ENCODE results near the gene ZNF823. TPM values are rescaled to one million over a fixed set of nuclear protein-coding genes. Genes with fewer than 3 reads are reported as not detected.
"Not testable (repeated sequence)": the region's sequence is repeated elsewhere in the genome, so short reads cannot be mapped to it uniquely, and the experiment has no call there.

Gene ZNF823
- total RNA-seq, 4 donors from 2014 or later: 6.7 to 11.4 (median 8.7) TPM

DNA sequence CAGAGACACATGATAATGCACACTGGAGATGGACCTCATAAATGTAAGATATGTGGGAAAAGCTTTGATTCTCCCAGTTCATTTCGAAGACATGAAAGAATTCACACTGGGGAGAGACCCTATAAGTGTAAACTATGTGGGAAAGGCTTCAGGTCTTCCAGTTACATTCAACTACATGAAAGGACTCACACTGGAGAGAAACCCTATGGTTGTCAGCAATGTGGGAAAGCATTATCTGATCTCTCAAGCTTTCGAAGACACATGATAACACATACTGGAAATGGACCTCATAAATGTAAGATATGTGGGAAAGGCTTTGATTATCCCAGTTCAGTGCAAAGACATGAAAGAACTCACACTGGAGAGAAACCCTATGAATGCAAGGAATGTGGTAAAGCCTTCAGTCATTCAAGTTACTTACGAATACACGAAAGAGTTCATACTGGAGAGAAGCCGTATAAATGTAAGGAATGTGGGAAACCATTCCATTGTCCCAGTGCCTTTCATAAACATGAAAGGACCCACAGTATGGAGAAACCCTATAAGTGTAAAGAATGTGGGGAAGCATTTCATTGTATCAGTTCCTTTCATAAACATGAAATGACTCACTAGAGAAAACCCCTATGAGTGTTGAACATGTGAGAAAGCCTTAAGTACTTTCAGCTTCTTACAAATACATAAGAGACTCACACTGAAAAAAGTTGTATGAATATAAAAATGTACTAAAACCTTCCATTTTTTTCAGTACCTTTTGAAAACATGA lies 42.7 kb upstream of the ZNF823 start:
- H3K36me3 ChIP-seq: peaks cover 26 to 76% of the 10 kb centered on the region in 2 donors
- TF ChIP-seq EP300 (IDR thresholded peaks at IDR 0.05) (no peak), POLR2A (IDR thresholded peaks at IDR 0.05) (no peak), POLR2AphosphoS5 (IDR thresholded peaks at IDR 0.05) (no peak)
- TF ChIP-seq, protein P1, sequence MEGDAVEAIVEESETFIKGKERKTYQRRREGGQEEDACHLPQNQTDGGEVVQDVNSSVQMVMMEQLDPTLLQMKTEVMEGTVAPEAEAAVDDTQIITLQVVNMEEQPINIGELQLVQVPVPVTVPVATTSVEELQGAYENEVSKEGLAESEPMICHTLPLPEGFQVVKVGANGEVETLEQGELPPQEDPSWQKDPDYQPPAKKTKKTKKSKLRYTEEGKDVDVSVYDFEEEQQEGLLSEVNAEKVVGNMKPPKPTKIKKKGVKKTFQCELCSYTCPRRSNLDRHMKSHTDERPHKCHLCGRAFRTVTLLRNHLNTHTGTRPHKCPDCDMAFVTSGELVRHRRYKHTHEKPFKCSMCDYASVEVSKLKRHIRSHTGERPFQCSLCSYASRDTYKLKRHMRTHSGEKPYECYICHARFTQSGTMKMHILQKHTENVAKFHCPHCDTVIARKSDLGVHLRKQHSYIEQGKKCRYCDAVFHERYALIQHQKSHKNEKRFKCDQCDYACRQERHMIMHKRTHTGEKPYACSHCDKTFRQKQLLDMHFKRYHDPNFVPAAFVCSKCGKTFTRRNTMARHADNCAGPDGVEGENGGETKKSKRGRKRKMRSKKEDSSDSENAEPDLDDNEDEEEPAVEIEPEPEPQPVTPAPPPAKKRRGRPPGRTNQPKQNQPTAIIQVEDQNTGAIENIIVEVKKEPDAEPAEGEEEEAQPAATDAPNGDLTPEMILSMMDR (IDR thresholded peaks at IDR 0.05): no peak
- no peak for ATAC-seq
- 95 to 98% methylated on average over 3 to 5 of the region's 5 CpGs for WGBS, 2 donors (ENCODE audit: low coverage in 1 of 2)
- H3K27ac ChIP-seq: no peak overlapping the region
- no peak overlapping the region for H3K4me3 ChIP-seq
- no peaks in the 10 kb centered on the region for H3K4me1 ChIP-seq
- H3K27me3 ChIP-seq: no peaks in the 10 kb centered on the region
- peaks cover 12 to 80% (median 12%) of the 10 kb centered on the region in 3 donors for H3K9me3 ChIP-seq

DNA sequence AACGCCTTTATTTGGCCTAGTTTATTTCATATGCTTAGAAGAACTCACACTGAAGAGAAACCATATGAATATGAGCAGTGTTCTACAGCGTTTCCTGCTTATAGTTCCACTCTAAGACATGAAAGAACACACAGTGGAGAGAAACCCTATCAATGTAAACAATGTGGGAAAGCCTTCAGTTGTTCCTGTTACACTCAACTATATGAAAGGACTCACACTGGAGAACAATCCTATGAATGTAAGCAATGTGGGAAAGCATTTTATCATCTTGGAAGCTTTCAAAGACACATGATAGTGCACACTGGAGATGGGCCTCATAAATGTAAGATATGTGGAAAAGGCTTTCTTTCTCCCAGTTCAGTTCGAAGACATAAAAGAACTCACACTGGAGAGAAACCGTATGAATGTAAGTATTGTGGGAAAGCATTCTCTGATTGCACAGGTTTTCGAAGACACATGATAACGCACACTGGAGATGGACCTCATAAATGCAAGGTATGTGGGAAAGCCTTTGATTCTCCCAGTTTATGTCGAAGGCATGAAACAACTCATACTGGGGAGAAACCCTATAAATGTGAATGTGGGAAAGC lies 41.8 kb upstream of the ZNF823 start:
- Histone ChIP-seq H3K9me3 (peaks cover 12 to 80% (median 12%) of the 10 kb centered on the region in 3 donors), H3K4me3 (no peak overlapping the region), H3K27ac (no peak overlapping the region), H3K4me1 (no peaks in the 10 kb centered on the region), H3K36me3 (peaks cover 26 to 78% of the 10 kb centered on the region in 2 donors), H3K27me3 (no peaks in the 10 kb centered on the region)
- ATAC-seq: no peak
- TF ChIP-seq POLR2A (IDR thresholded peaks at IDR 0.05): no peak
- TF ChIP-seq, protein P1 (IDR thresholded peaks at IDR 0.05): no peak
- no peak for TF ChIP-seq POLR2AphosphoS5 (IDR thresholded peaks at IDR 0.05)
- TF ChIP-seq EP300 (IDR thresholded peaks at IDR 0.05): no peak
- 94 to 100% methylated on average over 7 of the region's 7 CpGs for WGBS, 2 donors (ENCODE audit: low coverage in 1 of 2)

GRCh38 chr19:11776669-11777068 lies 37.9 kb upstream of the ZNF823 start:
- Histone ChIP-seq H3K36me3 (peaks cover 26 to 66% of the 10 kb centered on the region in 2 donors), H3K9me3 (peaks cover 7 to 73% (median 11%) of the 10 kb centered on the region in 3 donors)
- 93 to 98% methylated on average over 5 to 11 of the region's 11 CpGs for WGBS, 2 donors (ENCODE audit: low coverage in 1 of 2)
- H3K4me3 ChIP-seq, H3K27ac ChIP-seq, ATAC-seq, H3K27me3 ChIP-seq, H3K4me1 ChIP-seq: not testable (repeated sequence)

GRCh38 chr19:11771520-11771919 lies 32.8 kb upstream of the ZNF823 start:
- H3K4me3 ChIP-seq, ATAC-seq, H3K27ac ChIP-seq, H3K27me3 ChIP-seq: not testable (repeated sequence)
- WGBS, 2 donors (ENCODE audit: low coverage in 1 of 2): 50 to 66% methylated on average over 4 to 9 of the region's 11 CpGs
- TF ChIP-seq, protein P1 (IDR thresholded peaks at IDR 0.05): peak in 2 of 4 experiments; percentile 11 to 17
- Histone ChIP-seq H3K9me3 (peaks cover 0 to 34% (median 0%) of the 10 kb centered on the region in 3 donors), H3K36me3 (peaks cover 0 to 17% of the 10 kb centered on the region in 2 donors), H3K4me1 (peaks cover 0 to 24% (median under 1%) of the 10 kb centered on the region in 3 donors)

DNA sequence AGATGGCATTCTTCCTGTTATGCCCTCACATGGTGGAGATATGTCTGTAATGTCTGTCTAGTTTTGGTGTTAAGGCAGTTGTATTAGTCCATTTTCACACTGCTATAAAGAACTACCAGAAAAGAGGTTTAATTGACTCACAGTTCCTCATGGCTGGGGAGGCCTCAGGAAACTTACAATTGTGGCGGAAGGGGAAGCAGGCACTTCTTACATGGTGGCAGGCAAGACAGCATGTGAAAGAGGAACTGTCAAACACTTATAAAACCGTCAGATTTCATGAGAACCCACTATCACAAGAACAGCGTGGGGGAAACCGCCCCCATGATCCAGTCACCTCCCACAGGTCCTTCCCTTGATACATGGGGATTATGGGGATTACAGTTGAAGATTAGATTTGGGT lies 31.2 kb upstream of the ZNF823 start:
- peaks cover 0 to 20% (median 0%) of the 10 kb centered on the region in 3 donors for H3K9me3 ChIP-seq
- WGBS, 2 donors (ENCODE audit: low coverage in 1 of 2): 89 to 100% methylated on average over 3 of the region's 4 CpGs
- TF ChIP-seq POLR2AphosphoS5 (IDR thresholded peaks at IDR 0.05): no peak
- TF ChIP-seq POLR2A (IDR thresholded peaks at IDR 0.05): no peak
- TF ChIP-seq EP300 (IDR thresholded peaks at IDR 0.05): no peak
- TF ChIP-seq, protein P1 (IDR thresholded peaks at IDR 0.05): no peak
- peaks cover 0 to 28% (median 3%) of the 10 kb centered on the region in 3 donors for H3K4me1 ChIP-seq
- ATAC-seq: no peak
- H3K4me3 ChIP-seq: no peak overlapping the region
- no peaks in the 10 kb centered on the region for H3K27me3 ChIP-seq
- H3K27ac ChIP-seq: no peak overlapping the region
- peaks cover 0 to 15% of the 10 kb centered on the region in 2 donors for H3K36me3 ChIP-seq

All from gastroesophageal sphincter (tissue), 4 donors.